Trophoblast cell (in vitro differentiated cells and primary cell): ENCODE results near the gene TOX2.
A peak's percentile ranks its signal among the peaks of the same experiment; 100 is the strongest.

Experiments
- DNase-seq, 2 donors: peaks; one replicate each; pipeline ENCODE4 v3.0.0-alpha.2; 2016
- H2AFZ ChIP-seq: 2 replicates; pipeline ENCODE4 v1.6.1; 2013; ENCODE audit warnings: low read length, moderate library complexity, mild to moderate bottlenecking; ENCODE audit not compliant: insufficient read depth, poor library complexity
- H2AK5ac ChIP-seq: 2 replicates; pipeline ENCODE4 v1.6.1; 2013; ENCODE audit warnings: mild to moderate bottlenecking, low read length
- H2BK120ac ChIP-seq: 2 replicates; pipeline ENCODE4 v1.6.1; 2013; ENCODE audit warnings: low read length, mild to moderate bottlenecking, moderate library complexity; ENCODE audit not compliant: insufficient read depth, poor library complexity
- H2BK12ac ChIP-seq: 2 replicates; pipeline ENCODE4 v1.6.1; 2013; ENCODE audit warnings: mild to moderate bottlenecking, low read length, moderate library complexity
- H2BK5ac ChIP-seq: 2 replicates; pipeline ENCODE4 v1.6.1; 2013; ENCODE audit warnings: low read length, low read depth, moderate library complexity, mild to moderate bottlenecking; ENCODE audit not compliant: poor library complexity
- H3K14ac ChIP-seq: 2 replicates; pipeline ENCODE4 v1.6.1; 2013; ENCODE audit warnings: mild to moderate bottlenecking, low read length
- H3K18ac ChIP-seq: 2 replicates; pipeline ENCODE4 v1.6.1; 2013; ENCODE audit warnings: mild to moderate bottlenecking, low read length
- H3K23ac ChIP-seq: 2 replicates; pipeline ENCODE4 v1.6.1; 2013; ENCODE audit warnings: low read length
- H3K27ac ChIP-seq: 2 replicates; pipeline ENCODE4 v1.5.1; 2013; ENCODE audit warnings: low read depth, mild to moderate bottlenecking, inconsistent platforms, low read length, moderate library complexity
- H3K27me3 ChIP-seq: 2 replicates; pipeline ENCODE4 v1.6.1; 2013; ENCODE audit warnings: inconsistent platforms, mild to moderate bottlenecking, low read length, moderate library complexity; ENCODE audit not compliant: insufficient read depth
- H3K36me3 ChIP-seq, 2 experiments: 1 replicate in 1 of 2; 2 replicates in 1 of 2; pipeline ENCODE4 v1.6.1; 2013; ENCODE audit warnings: low read length in 2 of 2, mild to moderate bottlenecking in 2 of 2, moderate library complexity in 1 of 2; ENCODE audit not compliant: insufficient read depth in 2 of 2, control insufficient read depth in 1 of 2
- H3K4ac ChIP-seq: 2 replicates; pipeline ENCODE4 v1.6.1; 2013; ENCODE audit warnings: low read depth, mild to moderate bottlenecking, low read length, moderate library complexity
- H3K4me1 ChIP-seq, 2 experiments: 1 replicate in 1 of 2; 2 replicates in 1 of 2; pipeline ENCODE4 v1.6.1; 2013; ENCODE audit warnings: low read length in 2 of 2, mild to moderate bottlenecking in 2 of 2, moderate library complexity in 1 of 2; ENCODE audit not compliant: insufficient read depth in 2 of 2, control insufficient read depth in 1 of 2
- H3K4me2 ChIP-seq: 2 replicates; pipeline ENCODE4 v1.6.1; 2013; ENCODE audit warnings: inconsistent platforms, mild to moderate bottlenecking, low read length, moderate library complexity
- H3K4me3 ChIP-seq: 2 replicates; pipeline ENCODE4 v1.5.1; 2013; ENCODE audit warnings: mild to moderate bottlenecking, low read depth, low read length, inconsistent platforms
- H3K79me1 ChIP-seq: one replicate; pipeline ENCODE4 v1.6.1; 2013; ENCODE audit warnings: low read length
- H3K79me2 ChIP-seq: 2 replicates; pipeline ENCODE4 v1.6.1; 2013; ENCODE audit warnings: low read length, mild to moderate bottlenecking; ENCODE audit not compliant: control insufficient read depth, insufficient read depth, poor library complexity
- H3K9ac ChIP-seq: 2 replicates; pipeline ENCODE4 v1.6.1; 2013; ENCODE audit warnings: mild to moderate bottlenecking, low read length
- H3K9me3 ChIP-seq: 2 replicates; pipeline ENCODE4 v1.6.1; 2013; ENCODE audit warnings: low read depth, mild to moderate bottlenecking, control low read depth, inconsistent platforms, low read length; ENCODE audit not compliant: insufficient read depth
- H4K12ac ChIP-seq: 2 replicates; pipeline ENCODE4 v1.6.1; 2013; ENCODE audit warnings: low read depth, mild to moderate bottlenecking, low read length, moderate library complexity
- H4K8ac ChIP-seq: 2 replicates; pipeline ENCODE4 v1.6.1; 2013; ENCODE audit warnings: low read depth, mild to moderate bottlenecking, low read length, moderate library complexity
- H4K91ac ChIP-seq: one replicate; pipeline ENCODE4 v1.6.1; 2013; ENCODE audit warnings: low read depth, mild to moderate bottlenecking, low read length, moderate library complexity
- WGBS: extraction: QIAGEN DNeasy Blood & Tissue Kit; methylation state at CpG from one replicate; pipeline ENCODE4 v1.1.7; 2013; ENCODE audit warnings: missing lambda C conversion rate; ENCODE audit not compliant: insufficient read length, insufficient coverage; ENCODE audit errors: extremely low coverage; 5-methylcytosine and 5-hydroxymethylcytosine counted together

TOX2 gene

GRCh38 chr20:43931976-43932375, 17.3 kb downstream of the TOX2 start:
- Histone ChIP-seq H3K9me3 (no peaks in the 10 kb centered on the region), H2BK5ac (no peak overlapping the region), H3K18ac (no peak overlapping the region), H2AFZ (no peak overlapping the region), H3K23ac (no peak overlapping the region), H3K4me3 (no peak overlapping the region), H3K79me2 (no peaks in the 10 kb centered on the region), H3K4me1 (no peaks in the 10 kb centered on the region), H3K36me3 (no peaks in the 10 kb centered on the region), H4K8ac (no peak overlapping the region), H4K91ac (no peak overlapping the region), H4K12ac (no peak overlapping the region), H3K4me2 (no peak overlapping the region), H3K79me1 (no peaks in the 10 kb centered on the region), H3K27me3 (no peaks in the 10 kb centered on the region), H2BK12ac (no peak overlapping the region), H2AK5ac (no peak overlapping the region), H2BK120ac (no peak overlapping the region), H3K27ac (no peak overlapping the region), H3K4ac (no peak overlapping the region), H3K9ac (no peak overlapping the region), H3K14ac (no peak overlapping the region)
- no CpG with 5 or more reads among the region's 2 CpGs for WGBS
- no peak for DNase-seq

GRCh38 chr20:43934833-43935232, 20.2 kb downstream of the TOX2 start:
- no peak overlapping the region for H2BK120ac ChIP-seq
- no peak overlapping the region for H4K91ac ChIP-seq
- no peak overlapping the region for H3K9ac ChIP-seq
- no peaks in the 10 kb centered on the region for H3K79me1 ChIP-seq
- no peak overlapping the region for H2AK5ac ChIP-seq
- no peaks in the 10 kb centered on the region for H3K4me1 ChIP-seq
- no peak overlapping the region for H2BK12ac ChIP-seq
- WGBS: no CpG with 5 or more reads among the region's 3 CpGs
- H3K4me2 ChIP-seq: no peak overlapping the region
- no peaks in the 10 kb centered on the region for H3K27me3 ChIP-seq
- no peaks in the 10 kb centered on the region for H3K36me3 ChIP-seq
- no peaks in the 10 kb centered on the region for H3K9me3 ChIP-seq
- H3K14ac ChIP-seq: no peak overlapping the region
- H3K4ac ChIP-seq: no peak overlapping the region
- no peak overlapping the region for H3K4me3 ChIP-seq
- no peak overlapping the region for H3K18ac ChIP-seq
- H3K27ac ChIP-seq: no peak overlapping the region
- DNase-seq: no peak
- no peak overlapping the region for H2AFZ ChIP-seq
- no peak overlapping the region for H4K12ac ChIP-seq
- H3K79me2 ChIP-seq: no peaks in the 10 kb centered on the region
- H2BK5ac ChIP-seq: no peak overlapping the region
- no peak overlapping the region for H3K23ac ChIP-seq
- H4K8ac ChIP-seq: no peak overlapping the region

- Histone ChIP-seq H3K27me3 (no peaks in the 10 kb centered on the region), H2AK5ac (no peak overlapping the region), H3K18ac (no peak overlapping the region), H3K4me1 (no peaks in the 10 kb centered on the region), H3K23ac (no peak overlapping the region), H3K79me1 (no peaks in the 10 kb centered on the region), H2BK120ac (no peak overlapping the region), H3K27ac (no peak overlapping the region), H4K12ac (peak overlapping the region; percentile 23), H3K79me2 (no peaks in the 10 kb centered on the region), H3K36me3 (no peaks in the 10 kb centered on the region), H3K4me3 (no peak overlapping the region), H3K4ac (no peak overlapping the region), H4K8ac (no peak overlapping the region), H2BK12ac (no peak overlapping the region), H3K4me2 (no peak overlapping the region), H3K9ac (no peak overlapping the region), H3K9me3 (no peaks in the 10 kb centered on the region), H2BK5ac (no peak overlapping the region), H4K91ac (no peak overlapping the region), H2AFZ (no peak overlapping the region), H3K14ac (no peak overlapping the region)
- DNase-seq: no peak
- no CpG with 5 or more reads among the region's 4 CpGs for WGBS
These were observed 21.6 kb downstream of the TOX2 start for GRCh38 chr20:43936104-43936770.

- no peak overlapping the region for H3K4me2 ChIP-seq
- H4K8ac ChIP-seq: no peak overlapping the region
- H3K14ac ChIP-seq: no peak overlapping the region
- H3K9me3 ChIP-seq: no peaks in the 10 kb centered on the region
- H3K4me1 ChIP-seq: no peaks in the 10 kb centered on the region
- no peak overlapping the region for H3K4ac ChIP-seq
- H2BK120ac ChIP-seq: no peak overlapping the region
- H3K27ac ChIP-seq: no peak overlapping the region
- no peaks in the 10 kb centered on the region for H3K27me3 ChIP-seq
- no peaks in the 10 kb centered on the region for H3K36me3 ChIP-seq
- no peak overlapping the region for H3K9ac ChIP-seq
- no peaks in the 10 kb centered on the region for H3K79me2 ChIP-seq
- no peak overlapping the region for H4K12ac ChIP-seq
- H3K23ac ChIP-seq: no peak overlapping the region
- no peak overlapping the region for H4K91ac ChIP-seq
- no peak overlapping the region for H2BK12ac ChIP-seq
- no CpG with 5 or more reads among the region's 7 CpGs for WGBS
- no peaks in the 10 kb centered on the region for H3K79me1 ChIP-seq
- no peak overlapping the region for H2AFZ ChIP-seq
- no peak for DNase-seq
- no peak overlapping the region for H3K4me3 ChIP-seq
- no peak overlapping the region for H2AK5ac ChIP-seq
- H2BK5ac ChIP-seq: no peak overlapping the region
- H3K18ac ChIP-seq: no peak overlapping the region
These were observed 22.2 kb downstream of the TOX2 start for GRCh38 chr20:43936805-43937204.
